ENCODE data around the gene OGG1. TPM values are rescaled to one million over a fixed set of nuclear protein-coding genes. Genes with fewer than 3 reads are reported as not detected.

OGG1 gene
- total and polyA plus RNA-seq, 9 of the 15 experiments (the other 6 are each of a cell fraction or from before 2014, with no cell fraction given), result 6.6 to 33.0 (median 24.4) TPM

DNA sequence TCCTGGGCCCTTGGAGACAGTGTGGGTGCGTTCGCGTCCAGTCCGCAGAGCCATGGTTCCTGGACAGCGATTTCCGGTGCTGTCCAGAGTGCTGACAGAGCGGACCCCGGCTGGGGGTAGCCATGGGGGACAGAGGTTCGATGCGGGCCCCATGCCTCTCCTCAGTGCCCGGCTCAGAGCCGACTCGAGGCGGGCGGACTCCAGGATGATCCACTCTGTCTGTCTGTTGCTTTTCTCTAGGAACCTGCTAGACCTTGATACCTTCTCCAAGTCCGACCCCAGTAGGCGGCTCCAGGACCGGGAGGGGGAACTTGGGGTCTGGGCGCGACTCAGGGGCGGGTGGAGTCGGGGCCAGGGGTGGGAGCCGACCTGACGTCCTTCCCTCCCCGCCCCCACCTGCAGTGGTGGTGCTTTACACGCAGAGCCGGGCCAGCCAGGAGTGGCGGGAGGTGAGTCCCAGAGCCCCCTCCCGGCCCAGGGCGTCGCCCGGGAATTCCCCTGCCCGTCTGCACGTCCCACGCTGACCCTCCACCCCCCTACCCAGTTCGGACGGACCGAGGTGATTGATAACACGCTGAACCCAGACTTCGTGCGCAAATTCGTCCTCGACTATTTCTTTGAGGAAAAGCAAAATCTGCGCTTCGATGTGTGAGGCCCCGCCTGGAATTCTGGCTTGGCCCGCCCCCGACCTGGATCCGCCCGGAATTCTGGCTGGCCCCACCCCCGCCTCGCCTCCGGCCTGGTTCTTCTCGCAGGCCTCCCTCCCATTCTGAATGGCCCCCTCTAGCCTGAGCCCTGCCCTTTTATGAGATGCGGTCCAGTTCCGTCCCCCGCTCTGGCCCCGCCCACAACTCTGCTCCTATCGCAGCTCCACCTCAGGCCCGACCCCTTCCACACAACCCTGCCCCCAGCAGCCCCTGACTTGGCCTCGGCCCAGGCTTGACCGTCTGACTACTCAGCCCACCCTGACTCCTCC, 45.1 kb upstream of the OGG1 start (continued):
- TF ChIP-seq, protein P1, sequence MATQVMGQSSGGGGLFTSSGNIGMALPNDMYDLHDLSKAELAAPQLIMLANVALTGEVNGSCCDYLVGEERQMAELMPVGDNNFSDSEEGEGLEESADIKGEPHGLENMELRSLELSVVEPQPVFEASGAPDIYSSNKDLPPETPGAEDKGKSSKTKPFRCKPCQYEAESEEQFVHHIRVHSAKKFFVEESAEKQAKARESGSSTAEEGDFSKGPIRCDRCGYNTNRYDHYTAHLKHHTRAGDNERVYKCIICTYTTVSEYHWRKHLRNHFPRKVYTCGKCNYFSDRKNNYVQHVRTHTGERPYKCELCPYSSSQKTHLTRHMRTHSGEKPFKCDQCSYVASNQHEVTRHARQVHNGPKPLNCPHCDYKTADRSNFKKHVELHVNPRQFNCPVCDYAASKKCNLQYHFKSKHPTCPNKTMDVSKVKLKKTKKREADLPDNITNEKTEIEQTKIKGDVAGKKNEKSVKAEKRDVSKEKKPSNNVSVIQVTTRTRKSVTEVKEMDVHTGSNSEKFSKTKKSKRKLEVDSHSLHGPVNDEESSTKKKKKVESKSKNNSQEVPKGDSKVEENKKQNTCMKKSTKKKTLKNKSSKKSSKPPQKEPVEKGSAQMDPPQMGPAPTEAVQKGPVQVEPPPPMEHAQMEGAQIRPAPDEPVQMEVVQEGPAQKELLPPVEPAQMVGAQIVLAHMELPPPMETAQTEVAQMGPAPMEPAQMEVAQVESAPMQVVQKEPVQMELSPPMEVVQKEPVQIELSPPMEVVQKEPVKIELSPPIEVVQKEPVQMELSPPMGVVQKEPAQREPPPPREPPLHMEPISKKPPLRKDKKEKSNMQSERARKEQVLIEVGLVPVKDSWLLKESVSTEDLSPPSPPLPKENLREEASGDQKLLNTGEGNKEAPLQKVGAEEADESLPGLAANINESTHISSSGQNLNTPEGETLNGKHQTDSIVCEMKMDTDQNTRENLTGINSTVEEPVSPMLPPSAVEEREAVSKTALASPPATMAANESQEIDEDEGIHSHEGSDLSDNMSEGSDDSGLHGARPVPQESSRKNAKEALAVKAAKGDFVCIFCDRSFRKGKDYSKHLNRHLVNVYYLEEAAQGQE (IDR thresholded peaks at IDR 0.05; ENCODE audit: borderline replicate concordance), result peak; percentile 100
- TF ChIP-seq, protein P1 (CRISPR knock-in tag; IDR thresholded peaks at IDR 0.05; ENCODE audit: low read depth), result peak; percentile 98
- TF ChIP-seq RB1 (IDR thresholded peaks at IDR 0.05; ENCODE audit: low read depth) (no peak), CAMTA2 (CRISPR knock-in tag; conservative IDR thresholded peaks at IDR 0.05) (no peak), ILF3 (IDR thresholded peaks at IDR 0.05; ENCODE audit: borderline replicate concordance) (no peak), HIVEP1 (CRISPR knock-in tag; IDR thresholded peaks at IDR 0.05) (no peak), ZNF644 (tag; IDR thresholded peaks at IDR 0.05; ENCODE audit: low read depth) (0 out of 2 replicates have a peak, but pooled peaks have one; percentile 67), SREBF1 (IDR thresholded peaks at IDR 0.05; ENCODE audit: borderline replicate concordance, low read depth, low read length) (no peak), SP1 (CRISPR knock-in tag; IDR thresholded peaks at IDR 0.05) (no peak), RBM22 (IDR thresholded peaks at IDR 0.05; ENCODE audit: low read depth, low read length, poor library complexity, severe bottlenecking) (no peak)
- TF ChIP-seq, protein P2, sequence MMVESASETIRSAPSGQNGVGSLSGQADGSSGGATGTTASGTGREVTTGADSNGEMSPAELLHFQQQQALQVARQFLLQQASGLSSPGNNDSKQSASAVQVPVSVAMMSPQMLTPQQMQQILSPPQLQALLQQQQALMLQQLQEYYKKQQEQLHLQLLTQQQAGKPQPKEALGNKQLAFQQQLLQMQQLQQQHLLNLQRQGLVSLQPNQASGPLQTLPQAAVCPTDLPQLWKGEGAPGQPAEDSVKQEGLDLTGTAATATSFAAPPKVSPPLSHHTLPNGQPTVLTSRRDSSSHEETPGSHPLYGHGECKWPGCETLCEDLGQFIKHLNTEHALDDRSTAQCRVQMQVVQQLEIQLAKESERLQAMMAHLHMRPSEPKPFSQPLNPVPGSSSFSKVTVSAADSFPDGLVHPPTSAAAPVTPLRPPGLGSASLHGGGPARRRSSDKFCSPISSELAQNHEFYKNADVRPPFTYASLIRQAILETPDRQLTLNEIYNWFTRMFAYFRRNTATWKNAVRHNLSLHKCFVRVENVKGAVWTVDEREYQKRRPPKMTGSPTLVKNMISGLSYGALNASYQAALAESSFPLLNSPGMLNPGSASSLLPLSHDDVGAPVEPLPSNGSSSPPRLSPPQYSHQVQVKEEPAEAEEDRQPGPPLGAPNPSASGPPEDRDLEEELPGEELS (CRISPR knock-in tag; IDR thresholded peaks at IDR 0.05; ENCODE audit: borderline replicate concordance), result peak; percentile 92; the same call in 1 of the 2 replicates
- TF ChIP-seq, protein P3, sequence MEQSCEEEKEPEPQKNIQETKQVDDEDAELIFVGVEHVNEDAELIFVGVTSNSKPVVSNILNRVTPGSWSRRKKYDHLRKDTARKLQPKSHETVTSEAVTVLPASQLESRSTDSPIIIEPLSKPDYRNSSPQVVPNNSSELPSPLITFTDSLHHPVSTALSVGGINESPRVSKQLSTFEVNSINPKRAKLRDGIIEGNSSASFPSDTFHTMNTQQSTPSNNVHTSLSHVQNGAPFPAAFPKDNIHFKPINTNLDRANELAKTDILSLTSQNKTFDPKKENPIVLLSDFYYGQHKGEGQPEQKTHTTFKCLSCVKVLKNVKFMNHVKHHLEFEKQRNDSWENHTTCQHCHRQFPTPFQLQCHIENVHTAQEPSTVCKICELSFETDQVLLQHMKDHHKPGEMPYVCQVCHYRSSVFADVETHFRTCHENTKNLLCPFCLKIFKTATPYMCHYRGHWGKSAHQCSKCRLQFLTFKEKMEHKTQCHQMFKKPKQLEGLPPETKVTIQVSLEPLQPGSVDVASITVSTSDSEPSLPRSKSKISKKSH (CRISPR knock-in tag; IDR thresholded peaks at IDR 0.05), result no peak
- TF ChIP-seq, protein P4, sequence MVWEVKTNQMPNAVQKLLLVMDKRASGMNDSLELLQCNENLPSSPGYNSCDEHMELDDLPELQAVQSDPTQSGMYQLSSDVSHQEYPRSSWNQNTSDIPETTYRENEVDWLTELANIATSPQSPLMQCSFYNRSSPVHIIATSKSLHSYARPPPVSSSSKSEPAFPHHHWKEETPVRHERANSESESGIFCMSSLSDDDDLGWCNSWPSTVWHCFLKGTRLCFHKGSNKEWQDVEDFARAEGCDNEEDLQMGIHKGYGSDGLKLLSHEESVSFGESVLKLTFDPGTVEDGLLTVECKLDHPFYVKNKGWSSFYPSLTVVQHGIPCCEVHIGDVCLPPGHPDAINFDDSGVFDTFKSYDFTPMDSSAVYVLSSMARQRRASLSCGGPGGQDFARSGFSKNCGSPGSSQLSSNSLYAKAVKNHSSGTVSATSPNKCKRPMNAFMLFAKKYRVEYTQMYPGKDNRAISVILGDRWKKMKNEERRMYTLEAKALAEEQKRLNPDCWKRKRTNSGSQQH (CRISPR knock-in tag; IDR thresholded peaks at IDR 0.05), result no peak
